PFSK-1 (cell line): ENCODE measurements around the gene NFIC.
A peak's percentile ranks its signal among the peaks of the same experiment; 100 is the strongest.

ENCODE experiments used
- FOXP2 ChIP-seq: optimal IDR thresholded peaks from 2 replicates; pipeline ENCODE3; 2011; ENCODE audit warnings: borderline replicate concordance, control low read depth, inconsistent platforms; ENCODE audit not compliant: insufficient read depth; ENCODE audit errors: extremely low read length, extremely low read depth
- POLR2AphosphoS5 ChIP-seq: IDR thresholded peaks from 2 replicates; pipeline ENCODE4 v1.6.1; 2012; ENCODE audit warnings: low read depth, mild to moderate bottlenecking, control low read depth, low read length, moderate library complexity
- REST ChIP-seq, 2 experiments: IDR thresholded peaks; 2 replicates each; pipeline versions ENCODE4 v1.6.1 to v1.8.0; 2011 to 2012; ENCODE audit warnings: low read depth in 2 of 2, low read length in 2 of 2, control low read depth in 1 of 2, inconsistent platforms in 1 of 2, mild to moderate bottlenecking in 1 of 2, moderate library complexity in 1 of 2; ENCODE audit not compliant: insufficient read depth in 1 of 2
- SIN3A ChIP-seq: IDR thresholded peaks from 2 replicates; pipeline ENCODE4 v1.6.1; 2012; ENCODE audit warnings: mild to moderate bottlenecking, low read length, moderate library complexity, borderline replicate concordance; ENCODE audit not compliant: insufficient read depth
- TAF1 ChIP-seq: IDR thresholded peaks from 2 replicates; pipeline ENCODE4 v1.6.1; 2012; ENCODE audit warnings: low read length, control low read depth, borderline replicate concordance; ENCODE audit not compliant: insufficient read depth

NFIC gene

DNA sequence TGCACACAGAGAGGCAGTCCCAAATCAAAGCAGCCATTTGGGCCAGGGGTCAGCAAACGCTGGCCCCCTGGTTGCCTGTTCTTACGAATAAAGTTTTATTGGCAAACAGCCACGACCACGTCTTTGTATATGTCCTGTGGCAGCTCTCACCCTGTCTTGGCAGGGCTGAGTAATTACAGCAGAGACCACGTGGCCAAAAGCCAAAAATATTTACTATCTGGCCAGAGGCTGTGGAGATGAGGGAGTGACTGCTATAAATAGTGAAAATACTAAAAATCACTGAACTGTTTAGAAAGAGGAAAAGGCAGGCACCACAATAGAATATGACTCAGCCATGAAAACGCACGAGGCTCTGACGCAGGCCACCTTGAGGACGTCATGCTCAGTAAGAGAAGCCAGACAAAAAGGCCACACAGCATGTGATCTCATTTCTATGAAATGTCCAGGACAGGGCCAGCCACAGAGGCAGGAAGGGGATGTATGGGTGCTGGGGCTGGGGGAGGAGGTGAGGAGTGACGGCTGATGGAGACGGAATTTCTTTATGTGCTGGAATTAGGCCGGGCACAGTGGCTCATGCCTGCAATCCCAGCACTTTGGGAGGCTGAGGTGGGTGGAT is 84.5 kb downstream of the NFIC start:
- peak; percentile 93; the same call in 1 of the 2 replicates for TF ChIP-seq SIN3A
- TF ChIP-seq TAF1, result no peak
- TF ChIP-seq REST (IDR thresholded peaks at IDR 0.05; ENCODE audit: insufficient read depth in 1 of 2, low read depth in 2 of 2, low read length in 2 of 2), result peak in 1 of 2 experiments; percentile 62; a peak in 1 of 4 replicates
- peak; percentile 34 for TF ChIP-seq FOXP2
- peak; percentile 54; the same call in 1 of the 2 replicates for TF ChIP-seq POLR2AphosphoS5

- TF ChIP-seq REST (IDR thresholded peaks at IDR 0.05; ENCODE audit: insufficient read depth in 1 of 2, low read depth in 2 of 2, low read length in 2 of 2) (no peak), TAF1 (no peak), POLR2AphosphoS5 (no peak), SIN3A (no peak), FOXP2 (no peak)
These were observed 85.1 kb downstream of the NFIC start for GRCh38 chr19:3451451-3451866.

DNA sequence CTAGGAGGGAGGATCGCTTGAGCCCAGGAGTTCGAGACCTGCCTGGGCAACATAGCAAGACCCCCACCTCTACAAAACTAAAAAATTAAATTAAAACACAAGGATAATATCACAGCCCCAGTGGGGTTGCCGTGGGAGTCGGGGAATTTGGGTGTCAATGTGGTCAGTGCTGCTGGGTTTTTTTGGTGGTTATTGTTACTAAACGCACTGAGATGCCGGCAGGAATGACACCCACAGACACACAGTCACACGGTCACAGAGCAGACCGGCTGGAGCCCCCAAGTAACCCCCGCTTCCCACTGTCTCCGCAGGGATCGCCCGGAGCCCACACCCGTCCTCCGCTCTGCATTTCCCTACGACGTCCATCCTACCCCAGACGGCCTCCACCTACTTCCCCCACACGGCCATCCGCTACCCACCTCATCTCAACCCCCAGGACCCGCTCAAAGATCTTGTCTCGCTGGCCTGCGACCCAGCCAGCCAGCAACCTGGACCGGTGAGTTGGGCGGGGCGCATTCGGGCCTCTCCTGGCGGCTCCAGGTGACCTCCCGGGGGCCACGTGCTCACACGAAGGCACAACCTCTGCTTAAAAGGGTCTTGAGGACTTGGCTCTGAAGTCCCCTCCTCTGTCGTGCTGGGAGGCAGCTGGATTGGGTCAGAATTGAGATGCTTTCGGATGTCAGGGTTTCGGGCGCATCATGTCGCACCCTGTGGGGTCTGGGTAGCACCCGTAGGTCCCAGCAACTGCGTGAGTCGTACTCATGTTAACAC is 86.0 kb downstream of the NFIC start:
- TF ChIP-seq SIN3A (no peak), REST (IDR thresholded peaks at IDR 0.05; ENCODE audit: insufficient read depth in 1 of 2, low read depth in 2 of 2, low read length in 2 of 2) (no peak), TAF1 (no peak), FOXP2 (no peak), POLR2AphosphoS5 (no peak)

- no peak for TF ChIP-seq REST (IDR thresholded peaks at IDR 0.05; ENCODE audit: insufficient read depth in 1 of 2, low read depth in 2 of 2, low read length in 2 of 2)
- no peak for TF ChIP-seq FOXP2
- no peak for TF ChIP-seq POLR2AphosphoS5
- no peak for TF ChIP-seq TAF1
- no peak for TF ChIP-seq SIN3A
These were observed 87.5 kb downstream of the NFIC start for GRCh38 chr19:3453840-3454239.
